Stimulated activated naive CD4-positive, alpha-beta T cell treated with Interleukin-2 at 50 U/mL for 16 hours (primary cell): Measurements from ENCODE around the gene SUPT5H.
A peak's percentile ranks its signal among the peaks of the same experiment; 100 is the strongest.
"Not testable (repeated sequence)": the region's sequence is repeated elsewhere in the genome, so short reads cannot be mapped to it uniquely, and the experiment has no call there.

Experiments used
- DNase-seq: peaks from one replicate; lab custom pipeline; 2025; lab: John Stamatoyannopoulos, UW

Gene SUPT5H

DNA sequence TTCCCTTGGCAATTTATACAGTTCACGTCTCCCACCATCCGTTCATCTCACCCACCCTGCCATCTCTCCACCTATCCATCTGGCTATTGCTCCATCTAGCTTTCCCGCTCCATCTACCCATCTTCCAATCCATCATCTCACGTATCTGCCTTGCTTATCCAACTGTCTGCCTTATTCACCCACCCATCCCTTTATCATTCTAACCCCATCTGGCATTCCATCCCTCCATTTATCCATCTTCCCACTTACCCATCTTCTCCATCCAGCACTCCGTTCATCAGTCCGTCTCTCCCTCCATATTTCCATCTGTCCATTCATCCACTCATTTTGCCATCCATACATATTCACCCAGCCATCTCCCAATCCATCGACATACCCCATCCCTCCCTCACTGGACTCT, 19.6 kb upstream of the SUPT5H start:
- no peak for DNase-seq

DNA sequence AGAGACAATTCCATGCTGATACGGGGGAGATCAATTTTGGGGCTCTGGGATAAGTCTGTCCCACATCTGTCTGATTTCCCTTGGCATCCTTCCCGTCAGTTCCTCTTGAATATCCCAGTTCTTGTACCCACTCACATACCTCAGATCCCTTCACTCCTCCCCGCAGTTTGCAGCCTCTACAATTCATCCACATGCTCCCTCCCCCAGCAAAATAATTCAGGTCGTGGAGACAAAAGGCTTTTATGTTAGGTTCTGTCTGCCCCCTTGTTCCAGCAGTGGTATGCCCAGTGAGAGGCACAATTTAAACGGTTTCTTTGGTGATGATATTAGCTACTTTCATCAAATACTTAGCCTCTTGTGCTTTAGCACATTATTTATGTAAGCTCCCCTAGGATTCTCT, 19.2 kb upstream of the SUPT5H start:
- no peak for DNase-seq

DNA sequence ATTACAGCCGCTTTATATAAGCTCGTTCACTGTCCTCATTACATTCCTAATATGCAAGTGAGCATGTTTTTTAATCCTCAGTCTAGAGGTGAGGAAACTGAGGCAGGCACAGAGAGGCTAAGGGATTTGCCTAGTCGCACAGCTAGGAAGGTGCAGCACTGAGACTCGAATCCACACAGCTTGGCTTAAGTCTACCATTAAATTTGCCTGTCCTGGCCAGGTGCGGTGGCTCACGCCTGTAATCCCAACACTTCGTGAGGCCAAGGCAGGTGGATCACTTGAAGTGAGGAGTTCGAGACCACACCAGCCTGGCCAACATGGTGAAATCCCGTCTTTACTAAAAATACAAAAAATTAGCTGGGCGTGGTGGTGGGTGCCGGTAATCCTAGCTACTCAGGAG, 17.7 kb upstream of the SUPT5H start:
- no peak for DNase-seq

DNA sequence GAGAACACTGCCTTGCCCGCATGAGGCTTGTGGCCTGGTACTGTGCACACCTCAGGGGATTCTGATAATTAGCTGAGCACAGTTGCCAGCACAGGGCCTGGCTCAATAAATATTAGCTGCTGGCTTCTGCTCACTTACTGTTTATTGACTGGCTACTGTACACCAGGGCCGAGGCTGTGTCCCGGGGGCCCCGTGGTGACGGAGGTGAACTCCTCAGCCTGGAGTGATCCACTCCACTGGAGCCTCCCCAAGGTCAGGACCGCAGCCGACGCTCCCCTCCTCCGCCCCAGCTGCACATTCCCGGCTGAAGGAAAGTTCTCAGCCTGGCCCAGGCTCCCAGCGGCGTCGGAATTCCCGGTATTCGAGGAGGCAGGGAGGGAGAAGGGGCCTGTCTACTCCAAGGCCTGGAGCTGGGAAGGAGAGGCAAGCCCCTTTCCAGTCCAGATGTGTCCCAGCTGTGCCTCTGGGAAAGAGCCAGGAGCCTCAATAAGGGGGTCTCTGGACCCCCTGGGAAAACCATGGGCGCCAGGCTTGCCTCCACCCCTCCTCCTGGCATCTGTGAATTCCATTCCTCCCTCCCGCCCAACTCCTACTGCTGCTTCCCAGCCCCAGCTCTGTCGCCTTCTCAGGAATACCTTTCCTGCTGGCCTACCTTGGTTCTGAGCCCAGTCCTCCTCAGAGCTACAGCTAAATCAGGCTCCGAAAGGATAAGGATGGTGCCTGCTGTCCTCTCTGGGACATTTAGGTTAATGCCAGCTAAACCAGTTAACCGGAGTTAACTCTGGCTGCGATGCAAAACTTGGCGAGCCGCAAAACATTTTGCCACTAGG, 16.9 kb upstream of the SUPT5H start:
- no peak for DNase-seq

DNA sequence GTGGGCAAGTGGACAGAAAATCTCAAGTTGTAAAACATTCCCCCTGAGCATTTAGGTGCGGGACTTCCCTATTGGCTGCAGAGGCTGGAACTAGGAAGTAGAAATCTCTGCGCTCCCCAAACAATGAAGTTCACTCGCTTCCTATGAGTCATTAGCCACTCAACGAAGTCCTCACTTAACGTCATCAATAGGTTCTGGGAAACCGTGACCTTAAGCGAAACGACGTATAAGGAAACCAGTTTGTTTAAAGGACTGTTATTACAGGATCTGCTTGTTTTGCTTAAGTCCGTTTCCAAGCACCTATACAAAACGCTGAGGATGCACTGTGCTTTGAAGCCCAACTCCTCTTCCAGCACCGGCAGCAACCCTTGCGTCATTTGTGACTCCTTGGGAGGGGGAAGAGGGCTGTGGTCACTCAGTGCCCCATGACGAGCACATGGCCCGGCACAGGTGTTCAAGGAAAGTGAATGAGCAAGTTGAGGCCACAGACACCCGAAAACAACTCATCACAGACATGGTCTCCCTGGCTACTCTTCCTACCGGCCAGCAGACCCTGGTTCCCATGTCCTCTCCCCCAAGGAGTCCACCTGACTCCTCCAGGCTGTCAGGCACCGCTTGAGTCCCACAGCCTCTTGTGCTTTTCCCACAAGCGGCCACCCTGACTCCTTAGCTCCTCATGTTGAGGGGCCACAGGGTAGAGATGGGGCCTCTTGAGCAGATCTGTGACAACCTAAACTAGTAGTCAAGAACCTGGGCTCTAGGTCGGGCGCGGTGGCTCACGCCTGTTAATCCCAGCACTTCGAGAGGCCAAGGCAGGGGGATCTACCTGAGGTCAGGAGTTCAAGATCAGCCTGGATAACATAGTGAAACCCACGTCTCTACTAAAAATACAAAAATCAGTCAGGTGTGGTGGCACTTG, 14.4 kb upstream of the SUPT5H start:
- peak; percentile 83 for DNase-seq

DNA sequence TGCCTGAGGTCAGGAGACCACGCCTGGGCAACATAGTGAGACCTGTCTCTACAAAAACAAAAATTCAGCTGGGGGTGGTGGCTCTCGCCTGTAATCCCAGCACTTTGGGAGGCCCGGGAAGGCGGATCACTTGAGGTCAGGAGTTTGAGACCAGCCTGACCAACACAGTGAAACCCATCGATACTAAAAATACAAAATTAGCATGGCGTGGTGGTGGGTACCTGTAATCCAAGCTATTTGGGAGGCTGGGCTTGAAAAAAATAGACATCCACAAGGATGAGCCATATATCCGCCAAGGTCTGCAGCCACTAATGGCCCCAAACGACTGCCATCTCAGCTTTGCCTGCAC, 12.7 kb upstream of the SUPT5H start:
- no peak for DNase-seq

DNA sequence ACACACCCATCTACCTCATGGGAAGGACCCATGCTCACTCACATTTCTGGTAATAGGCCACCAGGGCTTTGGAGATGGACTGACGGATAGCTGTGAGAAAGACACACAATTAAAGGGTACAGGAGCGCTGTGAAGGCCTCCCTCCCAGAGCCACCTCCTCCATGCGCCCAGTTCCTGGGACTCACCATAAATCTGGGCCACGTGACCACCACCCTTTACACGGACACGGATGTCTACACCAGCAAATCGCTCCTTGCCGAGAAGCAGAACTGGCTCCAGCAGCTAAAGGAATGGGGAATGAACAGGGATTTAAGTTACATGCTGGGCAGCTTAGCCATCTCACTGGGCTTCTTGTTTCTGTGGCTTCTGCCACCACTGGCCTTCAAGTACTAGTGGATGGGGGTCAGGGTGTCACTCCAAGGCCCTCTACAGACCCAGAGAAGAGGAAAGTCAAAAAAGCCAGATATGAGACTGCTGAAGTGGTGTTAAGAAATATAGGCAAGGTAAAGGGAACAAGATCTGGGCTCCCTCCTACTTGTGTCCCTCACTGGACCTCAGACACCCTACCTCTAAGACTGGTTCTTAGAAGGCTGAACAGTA, 11.8 kb upstream of the SUPT5H start:
- no peak for DNase-seq

DNA sequence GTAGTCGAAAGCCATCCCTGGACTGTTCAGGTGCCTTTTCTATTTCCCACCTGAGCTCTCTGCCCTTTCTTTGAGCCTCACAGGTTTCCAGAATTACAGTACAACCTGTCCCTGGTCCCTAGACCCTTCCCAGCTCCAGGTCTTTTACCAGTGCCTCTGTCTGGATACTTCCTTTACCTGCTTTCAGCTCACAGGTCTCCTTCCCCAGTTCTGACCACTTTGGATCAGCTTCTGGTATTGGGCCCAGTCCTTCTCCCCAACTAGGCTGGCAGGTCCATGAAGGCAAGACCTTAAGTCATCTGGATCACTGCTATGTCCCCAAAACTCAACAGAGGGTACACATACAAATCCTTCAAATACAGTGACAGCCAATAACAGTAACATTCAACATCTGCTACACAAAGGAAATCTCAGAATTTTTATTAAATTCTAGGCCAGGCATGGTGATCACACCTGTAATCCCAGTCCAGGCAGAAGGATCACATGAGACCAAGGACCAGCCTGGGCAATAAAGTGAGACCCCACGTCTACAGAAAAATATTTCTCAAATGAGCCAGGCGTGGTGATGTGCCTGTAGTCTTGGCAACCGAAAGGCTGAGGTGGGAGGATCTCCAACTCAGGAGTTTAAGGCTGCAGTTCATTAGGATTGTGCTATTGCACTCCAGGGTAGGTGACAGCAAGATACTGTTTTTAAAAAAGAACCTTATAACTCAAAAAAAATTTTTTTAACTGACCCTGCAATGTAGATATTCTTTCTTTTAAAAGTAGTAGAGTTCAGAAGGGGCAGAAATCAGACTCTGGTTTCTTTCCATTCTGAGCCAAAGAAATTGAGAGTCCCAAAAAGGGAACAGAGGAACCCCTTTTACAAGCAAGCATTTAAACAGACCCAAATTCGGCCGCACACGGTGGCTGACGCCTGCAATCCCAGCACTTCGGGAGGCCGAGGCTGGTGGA, 11.0 kb upstream of the SUPT5H start:
- no peak for DNase-seq

DNA sequence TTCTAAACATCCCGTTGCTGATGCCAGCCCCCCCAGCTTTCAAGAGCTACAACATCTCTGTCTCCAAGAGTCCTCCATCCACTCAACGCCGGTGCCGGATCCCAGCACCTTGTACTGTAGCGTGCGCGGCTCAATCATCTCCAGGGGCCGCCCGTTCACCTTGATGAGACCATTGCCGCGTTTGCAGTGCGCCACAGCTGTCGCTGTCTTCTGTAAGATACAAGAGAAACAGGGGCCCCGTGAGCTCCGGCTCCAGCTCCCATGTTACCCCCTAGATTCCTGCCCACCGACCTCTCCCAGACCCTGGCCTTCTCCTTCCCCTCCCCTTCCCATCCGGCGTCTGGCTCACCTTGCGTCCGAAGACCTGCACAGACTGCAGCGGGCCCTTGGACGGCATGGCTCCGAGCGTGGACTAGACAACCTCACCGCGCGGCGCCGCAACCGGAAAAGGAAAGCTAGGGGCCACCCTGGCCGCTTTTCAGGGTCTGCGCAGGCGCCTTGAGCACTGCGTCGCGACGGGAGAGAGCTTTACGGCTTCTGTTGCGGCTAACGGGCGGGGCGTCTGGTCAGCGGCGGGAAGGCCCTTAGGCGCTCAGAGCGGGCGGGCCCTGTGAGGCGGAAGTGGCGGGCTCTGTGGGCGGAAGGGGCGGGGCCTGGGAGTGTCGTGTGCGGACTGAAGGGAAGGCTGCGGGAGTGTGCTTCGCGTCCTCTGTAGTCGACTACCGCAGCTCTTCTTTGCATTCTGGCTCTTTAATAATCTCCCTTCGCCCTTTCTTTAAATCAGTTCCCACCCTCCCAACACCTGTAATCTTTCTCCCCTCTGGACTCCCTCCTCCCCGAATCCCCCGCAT, 9.7 kb upstream of the SUPT5H start, which contains the start of gene RPS16:
Gene RPS16 (minus strand): TSS at position 451 of the 851 bp plus-strand sequence. CDS start 54 bp downstream, at position 397.
- peak; percentile 99 for DNase-seq

DNA sequence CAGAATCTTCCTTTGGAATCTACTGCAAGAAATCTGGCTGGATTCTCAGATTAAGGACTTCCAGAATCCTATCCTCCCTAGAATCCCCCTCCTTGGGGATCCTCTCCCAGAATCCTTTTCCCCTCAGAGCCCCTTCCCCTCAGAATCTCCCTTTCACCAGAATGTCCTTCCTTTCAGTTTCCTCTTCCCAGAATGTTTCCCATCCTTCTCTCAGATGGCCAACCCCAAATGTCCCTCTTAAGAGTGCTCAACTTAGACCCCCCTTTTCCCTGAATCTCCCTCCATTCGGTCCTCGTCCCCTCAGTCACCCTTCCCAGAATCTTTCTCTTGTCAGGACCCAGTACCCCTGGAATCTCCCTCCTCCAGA, 9.0 kb upstream of the SUPT5H start:
- no peak for DNase-seq

DNA sequence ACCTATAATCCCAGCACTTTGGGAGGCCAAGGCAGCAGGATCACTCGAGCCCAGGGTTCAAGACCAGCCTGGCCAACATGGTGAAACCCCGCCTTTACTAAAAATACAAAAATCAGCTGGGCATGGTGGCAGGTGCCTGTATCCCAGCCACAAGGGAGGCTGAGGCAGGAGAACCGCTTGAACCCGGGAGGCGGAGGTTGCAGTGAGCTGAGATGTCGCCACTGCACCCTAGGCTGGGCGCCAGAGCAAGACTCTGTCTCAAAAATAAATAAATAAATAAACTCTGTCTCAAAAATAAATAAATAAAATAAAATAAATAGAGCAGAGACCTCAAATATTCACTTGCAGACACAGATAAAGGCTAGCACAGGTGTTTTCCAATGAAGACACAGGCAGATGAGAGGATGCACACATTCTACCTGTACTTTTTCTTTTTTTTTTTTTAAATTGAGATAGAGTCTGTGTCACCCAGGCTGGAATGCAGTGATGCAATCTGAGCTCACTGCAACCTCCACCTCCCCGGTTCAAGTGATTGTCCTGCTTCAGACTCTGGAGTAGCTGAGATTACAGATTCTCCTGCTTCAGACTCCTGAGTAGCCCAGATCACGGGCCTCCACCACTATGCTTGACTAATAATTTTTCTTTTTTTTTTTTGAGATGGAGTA, 7.0 kb upstream of the SUPT5H start:
- DNase-seq = no peak

DNA sequence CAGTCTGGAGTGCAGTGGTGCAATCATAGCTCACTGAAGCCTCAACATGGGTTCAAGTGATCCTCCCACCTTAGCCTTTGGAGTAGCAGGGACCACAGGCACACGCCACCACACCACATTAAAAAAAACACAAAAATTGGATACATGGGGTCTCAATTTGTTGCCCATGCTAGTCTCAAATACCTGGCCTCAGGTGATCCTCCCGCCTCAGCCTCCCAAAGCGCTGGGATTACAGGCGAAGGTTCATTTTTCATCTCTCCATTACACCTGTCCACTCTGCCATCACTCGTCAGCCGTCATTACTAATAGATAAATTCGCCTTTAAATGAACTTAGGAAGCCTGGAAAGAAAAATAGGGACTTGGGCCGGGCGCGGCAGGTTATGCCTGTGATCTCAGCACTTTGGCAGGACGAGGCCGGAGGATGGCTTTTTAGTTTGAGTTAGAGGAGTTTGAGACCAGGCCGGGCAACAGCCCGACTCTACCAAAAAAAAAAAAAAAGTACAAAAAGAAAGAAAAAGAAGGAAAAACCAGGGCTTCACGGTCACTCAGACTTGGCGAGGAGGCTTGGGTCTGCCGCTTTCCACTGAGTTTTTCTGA, 685 bp upstream of the SUPT5H start:
- DNase-seq = no peak

DNA sequence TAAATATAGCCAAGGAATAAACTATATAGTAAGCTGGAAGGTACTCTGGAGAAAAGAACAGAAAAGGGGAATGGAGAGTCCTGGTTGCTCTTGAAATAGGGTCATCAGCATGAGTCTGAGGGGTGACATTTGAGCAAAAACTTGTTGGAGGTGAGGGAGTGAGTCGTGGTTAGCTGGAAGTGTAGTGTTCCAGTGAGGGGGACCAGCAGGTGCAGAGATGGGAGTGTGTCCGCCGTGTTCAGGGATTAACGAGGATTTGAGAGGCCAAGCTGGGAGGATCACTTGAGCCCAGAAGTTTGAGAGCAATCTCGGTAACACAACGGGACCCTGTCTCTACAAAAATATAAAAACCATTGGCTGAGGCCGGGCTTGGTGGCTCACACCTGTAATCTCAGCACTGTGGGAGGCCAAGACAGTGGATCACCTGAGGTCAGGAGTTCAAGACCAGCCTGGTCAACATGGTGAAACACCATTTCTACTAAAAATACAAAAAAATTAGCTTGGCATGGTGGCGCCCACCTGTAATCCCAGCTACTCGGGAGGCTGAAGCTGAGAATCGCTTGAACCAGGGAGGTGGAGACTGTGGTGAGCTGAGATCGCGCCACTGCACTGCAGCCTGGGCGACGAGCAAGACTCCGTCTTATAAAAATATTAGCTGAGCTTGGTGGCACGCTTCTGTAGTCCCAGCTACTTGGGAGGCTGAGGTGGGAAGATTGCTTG, 1.1 kb downstream of the SUPT5H start:
- DNase-seq = no peak

DNA sequence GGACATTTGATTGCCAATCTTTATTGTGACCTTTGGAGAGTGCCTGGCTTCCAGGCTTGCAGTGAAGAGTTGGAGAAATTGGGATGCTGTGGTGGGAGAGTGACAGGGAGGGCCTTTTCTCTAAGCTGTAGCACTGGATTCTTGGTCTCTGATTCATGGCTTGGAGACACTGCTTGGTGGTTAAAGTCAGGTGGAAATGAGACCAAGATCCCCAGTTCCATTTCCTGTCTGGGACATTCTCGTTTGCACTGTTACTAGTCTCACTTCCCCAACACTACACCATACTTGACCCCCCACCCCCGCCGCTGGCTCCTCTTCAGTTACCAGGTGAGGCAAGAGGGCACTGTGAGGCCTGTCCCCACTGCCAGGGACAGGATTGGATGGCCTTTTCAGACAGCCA, 2.9 kb downstream of the SUPT5H start:
- no peak for DNase-seq

DNA sequence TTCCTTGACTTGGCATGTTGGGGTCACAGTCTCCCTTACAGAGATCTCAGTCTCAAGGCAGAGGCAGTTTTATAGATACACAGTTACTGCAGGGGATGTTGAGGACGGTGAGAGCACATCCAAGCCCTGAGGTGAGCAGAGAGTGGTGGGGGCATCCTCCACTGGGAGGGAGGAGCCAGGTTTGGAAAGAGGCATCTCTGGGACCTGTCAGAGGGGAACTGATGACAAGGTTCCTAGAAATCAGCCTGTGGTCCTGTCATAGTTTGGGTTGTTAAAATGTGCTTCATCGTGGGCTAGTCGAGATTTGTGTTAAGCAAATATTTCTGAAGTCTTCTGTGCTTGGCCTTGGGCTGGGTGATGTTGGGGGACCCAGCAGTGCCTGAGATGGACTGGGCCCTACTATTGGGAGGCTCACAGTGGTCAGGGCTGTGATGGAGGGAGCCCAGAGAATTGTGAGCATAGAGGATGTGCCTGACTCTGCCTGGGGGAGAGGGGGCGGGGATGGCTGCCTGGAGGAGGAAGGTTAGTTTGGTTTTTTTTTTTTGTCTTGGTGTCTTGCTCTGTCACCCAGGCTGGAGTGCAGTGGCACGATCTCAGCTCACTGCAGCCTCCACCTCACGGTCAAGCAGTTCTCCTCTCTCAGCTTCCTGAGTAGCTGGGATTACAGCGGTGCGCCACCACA, 3.9 kb downstream of the SUPT5H start:
- DNase-seq = no peak

DNA sequence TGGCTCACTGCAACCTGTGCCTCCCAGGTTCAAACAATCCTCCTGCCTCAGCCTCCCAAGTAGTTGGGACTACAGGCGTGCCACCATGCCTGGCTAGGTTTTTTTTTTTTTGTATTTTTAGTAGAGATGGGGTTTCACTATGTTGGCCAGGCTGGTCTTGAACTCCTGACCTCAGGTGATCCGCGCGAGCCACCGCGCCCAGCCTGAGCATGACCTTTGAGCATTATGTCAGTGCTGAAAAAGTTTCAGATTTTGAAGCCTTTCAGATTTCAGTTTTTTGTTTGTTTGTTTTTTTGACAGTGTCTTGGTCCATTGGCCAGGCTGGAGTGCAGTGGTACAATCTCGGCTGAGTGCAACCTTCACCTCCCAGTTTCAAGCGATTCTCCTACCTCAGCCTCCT, 5.9 kb downstream of the SUPT5H start:
- not testable (repeated sequence) for DNase-seq

DNA sequence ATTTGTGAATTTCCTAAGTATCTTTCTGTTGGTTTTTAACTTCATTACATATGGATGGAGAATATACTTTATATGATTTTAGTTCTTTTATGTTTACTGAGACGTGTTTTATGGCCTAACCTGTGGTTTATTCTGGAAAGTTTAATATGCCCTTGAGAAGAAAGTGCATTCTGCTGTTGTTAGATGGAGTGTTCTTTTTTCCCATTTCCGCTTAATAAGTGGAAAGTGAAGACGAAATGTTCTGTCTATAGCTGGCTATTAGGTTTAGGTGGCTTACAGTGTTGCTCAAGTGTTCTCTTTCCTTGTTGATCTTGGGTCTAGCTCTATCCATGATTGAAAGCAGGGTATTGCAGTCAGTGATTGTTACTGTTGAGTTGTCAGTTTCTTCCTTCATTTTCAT, 18.0 kb downstream of the SUPT5H start:
- DNase-seq = no peak

DNA sequence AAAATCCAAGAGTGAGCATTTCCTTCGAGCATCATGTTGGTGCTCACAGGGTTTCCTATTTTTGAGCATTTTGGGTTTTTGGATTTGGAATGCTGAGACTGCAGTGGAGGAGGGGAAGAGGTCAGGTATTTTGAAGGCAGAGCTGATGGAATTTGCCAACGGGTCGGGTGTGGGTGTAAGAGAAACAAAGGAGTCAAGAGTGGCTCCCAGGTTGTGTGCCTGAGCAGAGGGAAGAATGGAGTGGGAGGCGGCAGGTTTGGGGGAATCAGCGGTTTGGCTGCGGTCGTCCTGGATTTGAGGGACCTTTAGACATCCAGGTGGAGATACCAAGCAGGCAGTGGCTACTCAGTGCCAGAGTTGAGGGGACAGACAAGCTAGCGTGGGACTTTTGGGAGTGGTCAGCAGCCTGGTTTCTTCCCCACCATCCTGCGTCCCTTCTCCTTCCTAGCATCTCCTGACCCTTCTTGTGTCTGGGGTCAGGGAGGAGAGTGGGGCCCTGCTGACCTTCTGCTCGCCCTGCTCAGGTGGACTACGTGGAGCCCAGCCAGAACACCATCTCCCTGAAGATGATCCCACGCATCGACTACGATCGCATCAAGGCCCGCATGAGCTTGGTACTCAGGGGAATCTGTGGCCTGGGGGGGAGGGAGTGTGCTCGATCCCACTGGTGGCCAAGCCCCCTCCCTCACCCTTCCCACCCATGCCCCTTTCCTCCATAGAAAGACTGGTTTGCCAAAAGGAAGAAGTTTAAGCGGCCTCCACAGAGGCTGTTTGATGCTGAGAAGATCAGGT, 20.8 kb downstream of the SUPT5H start:
- no peak for DNase-seq
